Breast epithelium (tissue), 3 donors: Measurements from ENCODE around the gene SHH.

Source experiments
- CTCF ChIP-seq, 3 donors: fragments of 450-650 bp; IDR thresholded peaks; one replicate each; pipeline ENCODE4 v1.5.1; 2016 to 2017; ENCODE audit warnings: antibody characterized with exemption in 3 of 3, mild to moderate bottlenecking in 3 of 3, moderate library complexity in 3 of 3
- POLR2A ChIP-seq: fragments of 450-650 bp; IDR thresholded peaks from one replicate; pipeline ENCODE4 v1.6.1; 2016; ENCODE audit warnings: antibody characterized with exemption, mild to moderate bottlenecking, moderate library complexity
- POLR2AphosphoS5 ChIP-seq, 3 donors: sonication (generic); formaldehyde crosslinking; IDR thresholded peaks; one replicate each; pipeline ENCODE4 v1.6.1; 2017; ENCODE audit warnings: antibody characterized with exemption in 3 of 3

DNA sequence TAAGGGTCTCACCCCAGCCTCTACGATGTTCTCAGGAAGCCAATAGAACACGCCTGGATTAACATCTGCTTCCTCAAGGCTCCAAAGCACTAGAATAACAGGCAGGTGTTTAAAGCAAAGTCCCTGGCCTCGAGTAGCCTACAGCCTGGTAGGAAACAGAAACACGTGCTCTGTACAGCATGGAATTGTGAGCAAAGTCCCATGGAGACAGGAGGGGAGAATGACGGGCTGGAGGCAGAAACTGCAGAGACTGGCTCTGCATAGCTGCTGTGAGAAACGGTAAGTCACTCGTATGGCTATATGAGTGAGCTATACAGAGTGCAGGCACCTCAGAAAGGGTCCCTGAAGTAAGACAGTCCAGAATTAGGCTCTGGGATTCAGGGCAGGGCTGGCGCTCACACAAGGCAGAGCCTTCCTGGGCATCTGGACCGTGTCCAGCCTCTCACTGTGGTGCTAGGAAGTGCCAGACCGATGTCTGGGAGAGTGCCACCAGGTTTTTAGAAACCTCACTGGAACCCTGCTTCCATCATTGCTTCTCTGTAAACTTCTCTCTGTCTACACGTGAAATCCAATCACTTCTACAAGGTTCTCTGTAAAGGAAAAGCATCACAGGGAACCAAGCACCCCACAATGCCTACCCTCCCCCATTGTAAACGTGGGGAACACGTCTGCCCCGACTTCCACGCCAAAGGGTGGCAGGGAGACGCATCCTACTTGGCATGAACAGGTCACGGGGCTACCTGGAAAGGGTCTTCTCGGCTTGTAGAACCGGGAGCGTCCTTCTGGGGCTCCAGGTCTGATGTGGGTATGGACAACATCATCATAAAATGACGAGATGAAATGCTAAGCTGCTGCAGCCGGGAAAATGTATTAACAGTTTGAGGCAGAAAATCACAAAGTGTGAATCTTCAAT is 38.8 kb upstream of the SHH start:
- TF ChIP-seq CTCF (IDR thresholded peaks at IDR 0.05) (no peak), POLR2AphosphoS5 (IDR thresholded peaks at IDR 0.05) (no peak), POLR2A (no peak)
